HG02610 (cell line): ENCODE measurements around the gene VIM.

Source experiments
- ATAC-seq: cut with Tn5 transposase; IDR thresholded peaks from one replicate; pipeline ENCODE4 v1.9.1; 2021; ENCODE audit warnings: mild to moderate bottlenecking, moderate library complexity; ENCODE audit not compliant: unreplicated experiment

Gene VIM

GRCh38 chr10:17228091-17229015 is at the start of gene VIM:
VIM (plus strand) TSS chr10:17228241; CDS start chr10:17229423, 1,182 bp downstream.
- ATAC-seq = peak; percentile 30

GRCh38 chr10:17179002-17179401 is 49.0 kb upstream of the VIM start:
- no peak for ATAC-seq

GRCh38 chr10:17181110-17181509 is 46.9 kb upstream of the VIM start:
- no peak for ATAC-seq

GRCh38 chr10:17181751-17182150 is 46.3 kb upstream of the VIM start:
- no peak for ATAC-seq

- ATAC-seq = no peak
Observed at GRCh38 chr10:17183110-17183509, 44.9 kb upstream of the VIM start.

GRCh38 chr10:17185873-17186272 is 42.2 kb upstream of the VIM start:
- ATAC-seq = no peak

GRCh38 chr10:17188644-17189172 is 39.3 kb upstream of the VIM start:
- no peak for ATAC-seq

- no peak for ATAC-seq
Observed at GRCh38 chr10:17190602-17191001, 37.4 kb upstream of the VIM start.

GRCh38 chr10:17195083-17195482 is 33.0 kb upstream of the VIM start:
- ATAC-seq = no peak

GRCh38 chr10:17196045-17196444 is 32.0 kb upstream of the VIM start:
- ATAC-seq = no peak

GRCh38 chr10:17196573-17196972 is 31.5 kb upstream of the VIM start:
- no peak for ATAC-seq

- ATAC-seq = no peak
Observed at GRCh38 chr10:17199351-17199804, 28.7 kb upstream of the VIM start.

- ATAC-seq = no peak
Observed at GRCh38 chr10:17200001-17200911, 27.8 kb upstream of the VIM start.

GRCh38 chr10:17200912-17201793 is 26.9 kb upstream of the VIM start, which contains the start of gene TRDMT1:
TRDMT1 (minus strand) TSS chr10:17201672; CDS start chr10:17201634, 38 bp downstream.
- peak; percentile 98 for ATAC-seq

- ATAC-seq = no peak
Observed at GRCh38 chr10:17201794-17202116, 26.3 kb upstream of the VIM start.

GRCh38 chr10:17202506-17202905 is 25.5 kb upstream of the VIM start:
- no peak for ATAC-seq

- no peak for ATAC-seq
Observed at GRCh38 chr10:17202999-17203398, 25.0 kb upstream of the VIM start.

GRCh38 chr10:17203416-17203815 is 24.6 kb upstream of the VIM start:
- no peak for ATAC-seq

- no peak for ATAC-seq
Observed at GRCh38 chr10:17206210-17206709, 21.8 kb upstream of the VIM start.

GRCh38 chr10:17208476-17208875 is 19.6 kb upstream of the VIM start:
- ATAC-seq = no peak
